ENCODE measurements around the gene RBFOX2.

RBFOX2 gene

GRCh38 chr22:35736701-35737100 is 291.9 kb downstream of the RBFOX2 start:
- DNase-seq (ENCODE audit: low read depth in 2 of 2), result no peak

GRCh38 chr22:35736166-35736565 is 292.5 kb downstream of the RBFOX2 start:
- no peak for DNase-seq (ENCODE audit: low read depth in 2 of 2)

GRCh38 chr22:35735542-35735941 is 293.1 kb downstream of the RBFOX2 start:
- DNase-seq (ENCODE audit: low read depth in 2 of 2), result no peak

GRCh38 chr22:35734517-35734827 is 294.2 kb downstream of the RBFOX2 start:
- DNase-seq (ENCODE audit: low read depth in 2 of 2), result no peak

- DNase-seq (ENCODE audit: low read depth in 2 of 2), result no peak
These were observed 294.7 kb downstream of the RBFOX2 start for GRCh38 chr22:35733791-35734516.

- DNase-seq (ENCODE audit: low read depth in 2 of 2), result no peak
These were observed 295.6 kb downstream of the RBFOX2 start for GRCh38 chr22:35733036-35733435.

GRCh38 chr22:35732116-35732515 is 296.5 kb downstream of the RBFOX2 start:
- no peak for DNase-seq (ENCODE audit: low read depth in 2 of 2)

- DNase-seq (ENCODE audit: low read depth in 2 of 2), result no peak
These were observed 297.3 kb downstream of the RBFOX2 start for GRCh38 chr22:35731321-35731720.

GRCh38 chr22:35729309-35729698 is 299.3 kb downstream of the RBFOX2 start:
- DNase-seq (ENCODE audit: low read depth in 2 of 2), result no peak

- no peak for DNase-seq (ENCODE audit: low read depth in 2 of 2)
These were observed 299.9 kb downstream of the RBFOX2 start for GRCh38 chr22:35728639-35729308.

- no peak for DNase-seq (ENCODE audit: low read depth in 2 of 2)
These were observed 301.2 kb downstream of the RBFOX2 start for GRCh38 chr22:35727436-35727835.

- no peak for DNase-seq (ENCODE audit: low read depth in 2 of 2)
These were observed 301.7 kb downstream of the RBFOX2 start for GRCh38 chr22:35726933-35727332.

GRCh38 chr22:35726398-35726797 is 302.2 kb downstream of the RBFOX2 start:
- no peak for DNase-seq (ENCODE audit: low read depth in 2 of 2)

GRCh38 chr22:35725521-35725920 is 303.1 kb downstream of the RBFOX2 start:
- no peak for DNase-seq (ENCODE audit: low read depth in 2 of 2)

GRCh38 chr22:35721960-35722359 is 306.7 kb downstream of the RBFOX2 start:
- no peak for DNase-seq (ENCODE audit: low read depth in 2 of 2)

GRCh38 chr22:35719212-35719875 is 309.3 kb downstream of the RBFOX2 start:
- no peak for DNase-seq (ENCODE audit: low read depth in 2 of 2)

GRCh38 chr22:35717572-35717971 is 311.1 kb downstream of the RBFOX2 start, which contains the start of gene APOL5:
Gene APOL5 (plus strand): TSS chr22:35717872. CDS start chr22:35717872, 0 bp downstream.
- no peak for DNase-seq (ENCODE audit: low read depth in 2 of 2)

- no peak for DNase-seq (ENCODE audit: low read depth in 2 of 2)
These were observed 316.0 kb downstream of the RBFOX2 start for GRCh38 chr22:35712672-35713071.

GRCh38 chr22:35711336-35711735 is 317.3 kb downstream of the RBFOX2 start:
- DNase-seq (ENCODE audit: low read depth in 2 of 2), result no peak

GRCh38 chr22:35708917-35709316 is 319.7 kb downstream of the RBFOX2 start:
- no peak for DNase-seq (ENCODE audit: low read depth in 2 of 2)

GRCh38 chr22:35708453-35708852 is 320.2 kb downstream of the RBFOX2 start:
- no peak for DNase-seq (ENCODE audit: low read depth in 2 of 2)

GRCh38 chr22:35705141-35705540 is 323.5 kb downstream of the RBFOX2 start:
- DNase-seq (ENCODE audit: low read depth in 2 of 2), result no peak
